Amniotic epithelial cell (primary cell): ENCODE data around the gene PCDHGB3.
"Not testable (repeated sequence)": the region's sequence is repeated elsewhere in the genome, so short reads cannot be mapped to it uniquely, and the experiment has no call there.

Source experiments
- DNase-seq: peaks from one replicate; pipeline ENCODE4 v3.0.0-alpha.2; 2010; ENCODE audit warnings: low read depth

PCDHGB3 gene

GRCh38 chr5:141369994-141370848 is at the start of gene PCDHGB3:
Gene PCDHGB3, plus strand, starts transcription at chr5:141370242. Its CDS starts 153 bp downstream, at chr5:141370395.
- peak; percentile 70 for DNase-seq

- DNase-seq = no peak
These were observed 47.8 kb upstream of the PCDHGB3 start for GRCh38 chr5:141322261-141322660.

- peak; percentile 68 for DNase-seq
These were observed 43.8 kb upstream of the PCDHGB3 start for GRCh38 chr5:141326088-141326854.

GRCh38 chr5:141328231-141328630 is 41.8 kb upstream of the PCDHGB3 start:
- DNase-seq = no peak

- DNase-seq = peak; percentile 59
These were observed 39.6 kb upstream of the PCDHGB3 start, which contains the start of gene PCDHGA1 for GRCh38 chr5:141330299-141331080. Gene PCDHGA1, plus strand, starts transcription at chr5:141330514.

GRCh38 chr5:141332571-141332970 is 37.5 kb upstream of the PCDHGB3 start:
- DNase-seq = not testable (repeated sequence)

GRCh38 chr5:141338538-141339306 is 31.3 kb upstream of the PCDHGB3 start, which contains the start of gene PCDHGA2:
Gene PCDHGA2, plus strand, starts transcription at chr5:141338760.
- DNase-seq = peak; percentile 43

- not testable (repeated sequence) for DNase-seq
These were observed 29.2 kb upstream of the PCDHGB3 start for GRCh38 chr5:141340781-141341354.

GRCh38 chr5:141342773-141343172 is 27.3 kb upstream of the PCDHGB3 start:
- no peak for DNase-seq

GRCh38 chr5:141343242-141343952 is 26.6 kb upstream of the PCDHGB3 start, which contains the start of gene PCDHGA3:
Gene PCDHGA3, plus strand, starts transcription at chr5:141343829. Its CDS starts 205 bp downstream, at chr5:141344034.
- peak; percentile 51 for DNase-seq

GRCh38 chr5:141343953-141344463 is 26.0 kb upstream of the PCDHGB3 start:
- DNase-seq = no peak

- DNase-seq = no peak
These were observed 24.7 kb upstream of the PCDHGB3 start for GRCh38 chr5:141345327-141345726.

- not testable (repeated sequence) for DNase-seq
These were observed 24.0 kb upstream of the PCDHGB3 start for GRCh38 chr5:141346017-141346416.

- DNase-seq = peak; percentile 45
These were observed 20.0 kb upstream of the PCDHGB3 start, which contains the start of gene PCDHGB1 for GRCh38 chr5:141349917-141350619. Gene PCDHGB1, plus strand, starts transcription at chr5:141350099. Its CDS starts 162 bp downstream, at chr5:141350261.

- no peak for DNase-seq
These were observed 18.5 kb upstream of the PCDHGB3 start for GRCh38 chr5:141351591-141351990.

- DNase-seq = no peak
These were observed 15.1 kb upstream of the PCDHGB3 start, which contains the start of gene PCDHGA4 for GRCh38 chr5:141354900-141355469. Gene PCDHGA4, plus strand, starts transcription at chr5:141355021. Its CDS starts 87 bp downstream, at chr5:141355108.

GRCh38 chr5:141355641-141356040 is 14.4 kb upstream of the PCDHGB3 start:
- no peak for DNase-seq

- DNase-seq = no peak
These were observed 13.9 kb upstream of the PCDHGB3 start for GRCh38 chr5:141356133-141356532.

GRCh38 chr5:141356950-141357349 is 13.1 kb upstream of the PCDHGB3 start:
- DNase-seq = no peak
